H9 (cell line): ENCODE measurements around the gene LASP1. TPM values are rescaled to one million over a fixed set of nuclear protein-coding genes. Genes with fewer than 3 reads are reported as not detected.

ENCODE experiments used
- DNase-seq: peaks from one replicate; pipeline ENCODE4 v3.0.0-alpha.2; 2017
- H2AFZ ChIP-seq: one replicate; pipeline ENCODE4 v1.6.1; 2013; ENCODE audit warnings: mild to moderate bottlenecking, low read length, control low read depth, moderate library complexity
- H2AK5ac ChIP-seq: 2 replicates; pipeline ENCODE4 v1.6.1; 2013; ENCODE audit warnings: low read length, control low read depth, mixed read lengths; ENCODE audit not compliant: insufficient read length
- H2BK120ac ChIP-seq: one replicate; pipeline ENCODE4 v1.6.1; 2013; ENCODE audit warnings: low read depth, mild to moderate bottlenecking, low read length, control low read depth, inconsistent platforms; ENCODE audit not compliant: poor library complexity, severe bottlenecking
- H2BK12ac ChIP-seq: 2 replicates; pipeline ENCODE4 v1.6.1; 2013; ENCODE audit warnings: low read length, control low read depth, mixed read lengths, low read depth; ENCODE audit not compliant: insufficient read length
- H2BK15ac ChIP-seq: 2 replicates; pipeline ENCODE4 v1.6.1; 2013; ENCODE audit warnings: low read depth, low read length, control low read depth
- H2BK20ac ChIP-seq: one replicate; pipeline ENCODE4 v1.6.1; 2013; ENCODE audit warnings: low read depth, mild to moderate bottlenecking, low read length, control low read depth, inconsistent platforms; ENCODE audit not compliant: poor library complexity, severe bottlenecking
- H2BK5ac ChIP-seq: 2 replicates; pipeline ENCODE4 v1.6.1; 2013; ENCODE audit warnings: low read length, control low read depth, mixed read lengths; ENCODE audit not compliant: insufficient read length
- H3K14ac ChIP-seq: 2 replicates; pipeline ENCODE4 v1.6.1; 2013; ENCODE audit warnings: low read length, control low read depth; ENCODE audit not compliant: insufficient read depth
- H3K18ac ChIP-seq: 2 replicates; pipeline ENCODE4 v1.6.1; 2013; ENCODE audit warnings: low read depth, mild to moderate bottlenecking, mixed read lengths, low read length, control low read depth; ENCODE audit not compliant: insufficient read length
- H3K23ac ChIP-seq: 2 replicates; pipeline ENCODE4 v1.6.1; 2013; ENCODE audit warnings: low read length, control low read depth, mixed read lengths, low read depth; ENCODE audit not compliant: insufficient read length
- H3K23me2 ChIP-seq: 2 replicates; pipeline ENCODE4 v1.6.1; 2013; ENCODE audit warnings: low read depth, mild to moderate bottlenecking, mixed read lengths, low read length, control low read depth; ENCODE audit not compliant: insufficient read length, poor library complexity, severe bottlenecking
- H3K27ac ChIP-seq: 2 replicates; pipeline ENCODE4 v1.5.1; 2013; ENCODE audit warnings: low read length, control low read depth, mixed read lengths, low read depth; ENCODE audit not compliant: insufficient read length
- H3K27me3 ChIP-seq: 2 replicates; pipeline ENCODE4 v1.6.1; 2013; ENCODE audit warnings: low read length, control low read depth, inconsistent platforms; ENCODE audit not compliant: insufficient read depth
- H3K4ac ChIP-seq: 2 replicates; pipeline ENCODE4 v1.6.1; 2013; ENCODE audit warnings: low read depth, mild to moderate bottlenecking, control low read depth, inconsistent platforms, low read length, moderate library complexity
- H3K4me1 ChIP-seq: 2 replicates; pipeline ENCODE4 v1.6.1; 2013; ENCODE audit warnings: low read length, control low read depth, inconsistent platforms; ENCODE audit not compliant: insufficient read depth
- H3K4me2 ChIP-seq: 2 replicates; pipeline ENCODE4 v1.6.1; 2013; ENCODE audit warnings: low read length, control low read depth, mixed read lengths; ENCODE audit not compliant: insufficient read length, insufficient read depth
- H3K56ac ChIP-seq: 2 replicates; pipeline ENCODE4 v1.6.1; 2013; ENCODE audit warnings: low read depth, mild to moderate bottlenecking, mixed read lengths, low read length, control low read depth; ENCODE audit not compliant: insufficient read length
- H3K79me1 ChIP-seq: 2 replicates; pipeline ENCODE4 v1.6.1; 2013; ENCODE audit warnings: low read depth, mild to moderate bottlenecking, moderate library complexity, low read length, control low read depth, inconsistent platforms; ENCODE audit not compliant: insufficient read depth, poor library complexity, severe bottlenecking
- H3K79me2 ChIP-seq: 2 replicates; pipeline ENCODE4 v1.6.1; 2013; ENCODE audit warnings: low read length, control low read depth, inconsistent platforms; ENCODE audit not compliant: insufficient read depth
- H3K9ac ChIP-seq: 2 replicates; pipeline ENCODE4 v1.6.1; 2013; ENCODE audit warnings: low read length, control low read depth, mixed read lengths; ENCODE audit not compliant: insufficient read length; ENCODE audit errors: extremely low read depth
- H3K9me3 ChIP-seq: one replicate; pipeline ENCODE4 v1.6.1; 2013; ENCODE audit warnings: low read depth, low read length, inconsistent platforms; ENCODE audit not compliant: control insufficient read depth
- H3T11ph ChIP-seq: one replicate; pipeline ENCODE4 v1.6.1; 2013; ENCODE audit warnings: mild to moderate bottlenecking, low read length, control low read depth, inconsistent platforms
- H4K20me1 ChIP-seq: one replicate; pipeline ENCODE4 v1.6.1; 2013; ENCODE audit not compliant: control insufficient read depth, insufficient read length, insufficient read depth
- H4K5ac ChIP-seq: 2 replicates; pipeline ENCODE4 v1.6.1; 2013; ENCODE audit warnings: low read depth, mild to moderate bottlenecking, mixed read lengths, low read length, control low read depth; ENCODE audit not compliant: insufficient read length
- H4K8ac ChIP-seq: replicated peaks from 2 replicates; pipeline ENCODE4 v1.6.1; 2013; ENCODE audit warnings: low read length, control low read depth, mixed read lengths, low read depth; ENCODE audit not compliant: insufficient read length
- H4K91ac ChIP-seq: 2 replicates; pipeline ENCODE4 v1.6.1; 2013; ENCODE audit warnings: low read depth, mild to moderate bottlenecking, moderate library complexity, mixed read lengths, low read length, control low read depth; ENCODE audit not compliant: insufficient read length
- H3K27ac Mint-ChIP-seq, 3 experiments: 2 replicates in 2 of 3; 3 replicates in 1 of 3; pipeline ENCODE4 v1.8.0; 2020 to 2021; ENCODE audit warnings: mixed read lengths in 3 of 3, mild to moderate bottlenecking in 1 of 3, moderate library complexity in 1 of 3
- H3K27me3 Mint-ChIP-seq: 2 replicates; pipeline ENCODE4 v1.8.0; 2021; ENCODE audit warnings: low read depth, mild to moderate bottlenecking, moderate library complexity, mixed read lengths
- H3K36me3 Mint-ChIP-seq, 3 experiments: 2 replicates in 2 of 3; 3 replicates in 1 of 3; pipeline ENCODE4 v1.8.0; 2020 to 2021; ENCODE audit warnings: low read depth in 3 of 3, mixed read lengths in 3 of 3; ENCODE audit not compliant: insufficient read depth in 1 of 3
- H3K4me1 Mint-ChIP-seq, 2 experiments: 2 replicates each; pipeline ENCODE4 v1.8.0; 2020; ENCODE audit warnings: mixed read lengths in 2 of 2
- H3K4me3 Mint-ChIP-seq, 2 experiments: 2 replicates in 1 of 2; 3 replicates in 1 of 2; pipeline ENCODE4 v1.8.0; 2020 to 2021; ENCODE audit warnings: mild to moderate bottlenecking in 2 of 2, mixed read lengths in 2 of 2, moderate library complexity in 1 of 2
- H3K9me3 Mint-ChIP-seq, 2 experiments: 2 replicates in 1 of 2; 3 replicates in 1 of 2; pipeline ENCODE4 v1.8.0; 2020; ENCODE audit warnings: mild to moderate bottlenecking in 2 of 2, mixed read lengths in 2 of 2, moderate library complexity in 1 of 2
- CTCF ChIP-seq: fragments of 200-600 bp; sonication (generic); conservative IDR thresholded peaks from 3 replicates; pipeline ENCODE4 v1.8.0; 2021; ENCODE audit warnings: antibody characterized with exemption, mild to moderate bottlenecking
- WGBS: extraction: QIAGEN DNeasy Blood & Tissue Kit; methylation state at CpG from one replicate; pipeline ENCODE4 v1.1.7; 2013; ENCODE audit warnings: missing lambda C conversion rate, low lambda C conversion rate, mixed read lengths; ENCODE audit not compliant: insufficient read length; ENCODE audit errors: extremely low coverage; 5-methylcytosine and 5-hydroxymethylcytosine counted together
- total RNA-seq: library from RNA; stranded (reverse); gene quantifications from 2 replicates; pipeline ENCODE4 v1.2.1, GENCODE V29; 2021

LASP1 gene
- total RNA-seq, 1 experiment from 2014 or later, result 121 TPM

DNA sequence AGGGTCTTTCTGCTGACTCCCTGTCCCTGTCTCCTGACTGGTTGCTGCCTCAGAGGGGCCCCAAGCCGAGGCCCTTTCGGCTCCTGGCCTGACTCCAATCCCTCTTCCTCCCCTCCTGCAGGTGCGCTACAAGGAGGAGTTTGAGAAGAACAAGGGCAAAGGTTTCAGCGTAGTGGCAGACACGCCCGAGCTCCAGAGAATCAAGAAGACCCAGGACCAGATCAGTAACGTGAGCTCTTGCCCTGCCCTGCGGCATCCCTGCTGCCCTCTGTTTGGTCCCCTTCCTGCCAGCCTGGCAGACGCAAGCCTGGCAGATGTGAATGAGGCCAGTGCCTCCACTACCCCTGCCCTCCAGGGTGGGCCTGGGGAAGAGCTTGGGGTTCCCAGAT, 28.4 kb downstream of the LASP1 start:
- no peaks in the 10 kb centered on the region for H3K4me1 ChIP-seq
- H3K4ac ChIP-seq, result no peak overlapping the region
- no peak overlapping the region for H3T11ph ChIP-seq
- no peak overlapping the region for H2BK12ac ChIP-seq
- H4K91ac ChIP-seq, result no peak overlapping the region
- no peak overlapping the region for H2BK120ac ChIP-seq
- H4K8ac ChIP-seq, result no peak overlapping the region
- no peak overlapping the region for H3K14ac ChIP-seq
- H3K79me1 ChIP-seq, result no peaks in the 10 kb centered on the region
- WGBS, result no CpG with 5 or more reads among the region's 9 CpGs
- no peaks in the 10 kb centered on the region for H3K9me3 ChIP-seq
- H3K18ac ChIP-seq, result no peak overlapping the region
- no peak overlapping the region for H3K56ac ChIP-seq
- H3K9ac ChIP-seq, result no peak overlapping the region
- Mint-ChIP-seq H3K9me3 (no peaks in the 10 kb centered on the region), H3K4me1 (peaks cover 19 to 27% of the 10 kb centered on the region in 2 experiments), H3K27ac (peak overlapping the region; percentile 43 to 93 (median 57); a peak in 4 of 7 replicates), H3K36me3 (peaks cover 5 to 37% (median 28%) of the 10 kb centered on the region in 3 experiments; a peak in 5 of 7 replicates), H3K27me3 (no peaks in the 10 kb centered on the region), H3K4me3 (no peak overlapping the region)
- DNase-seq, result no peak
- no peaks in the 10 kb centered on the region for H3K23me2 ChIP-seq
- TF ChIP-seq CTCF, result no peak
- no peak overlapping the region for H3K27ac ChIP-seq
- no peak overlapping the region for H2BK5ac ChIP-seq
- no peaks in the 10 kb centered on the region for H3K27me3 ChIP-seq
- H2AFZ ChIP-seq, result no peak overlapping the region
- no peaks in the 10 kb centered on the region for H4K20me1 ChIP-seq
- H3K4me2 ChIP-seq, result no peak overlapping the region
- no peak overlapping the region for H3K23ac ChIP-seq
- no peak overlapping the region for H2AK5ac ChIP-seq
- H3K79me2 ChIP-seq, result no peaks in the 10 kb centered on the region
- no peak overlapping the region for H2BK20ac ChIP-seq
- no peak overlapping the region for H4K5ac ChIP-seq
- H2BK15ac ChIP-seq, result no peak overlapping the region
